DMS79 treated with DMSO at 0.1 percent for 48 hours (cell line): ENCODE data around the gene KIAA1328.
"Not testable (repeated sequence)": the region's sequence is repeated elsewhere in the genome, so short reads cannot be mapped to it uniquely, and the experiment has no call there.

Source experiments
- DNase-seq: peaks from one replicate; lab custom pipeline; 2025; lab: John Stamatoyannopoulos, UW

KIAA1328 gene

DNA sequence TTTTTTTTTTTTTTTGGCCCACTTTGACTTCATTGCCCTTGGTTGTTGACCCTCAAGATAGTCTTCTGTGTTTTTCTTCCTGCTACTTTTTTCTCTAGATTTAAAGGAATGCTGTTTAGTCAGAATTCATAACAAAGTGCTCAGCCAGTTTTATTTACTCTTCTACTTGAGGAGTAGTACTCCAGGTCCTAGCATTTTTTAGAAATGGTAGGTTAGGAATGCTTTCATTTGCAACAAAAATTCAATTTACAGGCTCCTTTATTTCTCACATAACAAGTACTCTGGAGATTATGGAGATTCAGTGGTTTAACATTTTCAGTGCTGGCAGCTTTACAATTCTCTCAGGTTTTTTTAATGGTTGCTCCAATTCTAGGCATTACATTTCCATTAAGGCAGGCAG is 58.2 kb downstream of the KIAA1328 start:
- no peak for DNase-seq

DNA sequence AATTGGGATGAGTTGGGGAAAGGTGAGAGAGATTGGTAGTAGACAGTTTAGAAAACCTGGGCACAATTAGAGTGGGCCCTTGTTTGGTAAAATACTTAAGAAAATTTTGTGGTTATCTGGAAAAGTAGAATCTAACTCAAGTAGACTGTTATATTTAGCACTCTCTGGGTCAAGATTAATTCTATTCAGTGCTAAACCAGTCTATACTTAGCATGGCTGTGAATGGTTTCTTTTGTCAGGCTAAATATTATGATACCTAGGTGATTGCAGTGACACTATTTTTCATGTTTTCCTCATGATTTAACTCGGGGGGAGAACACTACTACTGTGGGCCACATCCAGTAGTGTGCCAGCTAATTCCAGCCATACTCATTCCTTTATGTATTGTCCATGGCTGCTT is 58.9 kb downstream of the KIAA1328 start:
- no peak for DNase-seq

DNA sequence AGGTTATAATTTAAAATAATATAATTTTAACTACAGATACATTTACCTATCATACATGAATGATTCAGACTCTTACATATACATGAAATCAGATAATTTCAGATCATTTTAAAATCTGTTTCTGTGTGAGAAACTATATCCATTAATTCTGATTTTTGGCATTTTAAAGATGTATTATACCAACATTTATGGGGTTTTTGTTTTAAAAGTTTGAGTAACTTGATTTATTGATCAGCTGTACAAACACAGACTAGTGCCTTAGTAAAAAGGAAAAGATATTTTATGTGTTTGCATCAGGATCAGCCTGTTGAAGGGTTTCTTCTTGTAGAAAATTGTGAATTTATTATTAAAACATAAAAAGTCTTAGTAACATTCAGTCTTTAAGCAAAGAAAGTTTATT is 59.9 kb downstream of the KIAA1328 start:
- DNase-seq: no peak

DNA sequence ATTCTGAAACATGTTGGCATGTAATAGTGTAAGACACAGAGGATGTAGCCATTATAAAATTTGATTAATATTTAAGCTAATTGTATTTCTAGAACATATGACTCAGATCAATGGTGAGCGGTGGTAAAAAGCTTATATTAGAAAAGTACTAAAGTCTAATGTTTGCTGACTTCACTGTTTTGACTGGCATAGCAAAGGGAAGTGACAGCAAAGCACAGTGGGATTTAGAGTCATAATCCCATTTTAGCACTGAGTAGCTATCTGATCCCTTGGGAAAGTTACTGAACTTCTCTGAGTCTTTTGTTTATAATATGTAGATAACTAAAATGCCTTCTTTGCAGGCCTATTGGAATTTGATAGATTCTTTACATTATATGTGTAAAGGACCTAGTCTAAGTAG is 60.4 kb downstream of the KIAA1328 start:
- DNase-seq: no peak

DNA sequence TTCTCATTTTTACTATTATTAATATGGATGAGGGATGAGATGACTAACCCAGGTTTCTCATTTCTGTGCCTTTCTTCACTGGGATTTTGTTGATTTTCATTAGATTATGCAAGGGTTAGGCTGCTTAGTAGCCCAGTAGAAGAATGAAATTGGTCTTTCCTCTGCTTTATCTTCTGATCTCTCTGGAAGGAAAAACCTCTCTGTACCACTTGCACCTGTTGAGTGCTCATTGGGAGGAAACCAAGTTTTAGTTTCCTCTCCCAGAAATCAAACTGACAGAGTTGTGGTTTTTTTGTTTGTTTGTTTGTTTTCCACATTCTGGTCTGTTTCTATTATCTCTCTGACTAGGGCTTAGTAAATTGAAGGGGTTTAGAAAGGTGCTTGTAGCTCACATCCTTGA is 60.8 kb downstream of the KIAA1328 start:
- DNase-seq: no peak

DNA sequence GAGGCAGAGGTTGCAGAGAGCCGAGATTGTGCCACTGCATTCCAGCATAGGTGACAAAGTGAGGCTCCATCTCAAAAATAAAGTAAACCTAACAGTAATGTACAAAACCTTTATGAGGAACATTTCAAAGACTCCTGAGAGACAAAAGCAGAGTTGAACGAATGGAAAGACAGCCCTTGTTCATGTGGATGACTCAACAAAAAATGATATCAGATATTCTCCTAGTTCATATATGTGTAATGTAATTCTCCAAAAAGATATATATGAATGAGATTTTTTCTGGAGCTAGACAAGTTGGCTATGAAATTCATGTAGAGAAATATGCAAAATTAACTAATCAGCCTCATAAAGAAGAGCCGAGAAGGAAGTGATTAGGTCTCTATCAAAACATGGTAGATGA is 61.7 kb downstream of the KIAA1328 start:
- DNase-seq: no peak

DNA sequence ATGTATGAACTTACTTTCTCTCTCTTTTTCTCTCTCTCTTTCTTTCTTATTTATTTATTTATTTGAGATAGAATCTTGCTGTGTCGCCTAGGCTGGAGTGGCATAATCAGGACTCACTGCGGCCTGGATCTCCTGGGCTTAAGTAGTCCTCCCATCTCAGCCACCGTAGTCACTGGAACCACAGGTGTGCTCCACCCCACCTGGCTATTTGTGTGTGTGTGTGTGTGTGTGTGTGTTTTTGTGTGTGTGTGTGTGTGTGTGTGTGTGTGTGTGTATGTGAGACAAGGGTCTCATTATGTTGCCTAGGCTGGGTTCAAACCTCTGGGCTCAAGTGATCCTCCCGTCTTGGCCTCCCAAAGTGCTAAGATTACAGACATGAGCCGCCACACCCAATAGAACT is 64.3 kb downstream of the KIAA1328 start:
- DNase-seq: no peak

DNA sequence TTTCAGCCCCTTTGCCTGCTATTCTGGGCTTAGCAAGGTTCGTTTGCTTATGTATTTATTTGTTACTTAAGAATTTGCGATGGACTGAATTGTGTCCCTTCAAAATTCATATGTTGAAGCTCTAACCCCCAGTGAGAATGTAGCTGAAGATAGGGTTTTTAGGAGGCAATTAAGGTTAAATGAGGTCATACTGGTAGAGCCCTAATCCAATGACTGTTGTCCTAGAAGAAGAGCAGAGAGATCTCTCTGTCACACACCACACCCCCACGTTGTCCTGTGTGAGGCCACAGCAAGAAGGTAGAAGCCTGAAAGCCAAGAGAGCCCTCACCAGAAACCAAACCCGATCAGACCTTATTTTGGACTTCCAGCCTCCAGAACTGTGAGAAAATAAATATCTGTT is 66.7 kb downstream of the KIAA1328 start:
- DNase-seq: no peak

DNA sequence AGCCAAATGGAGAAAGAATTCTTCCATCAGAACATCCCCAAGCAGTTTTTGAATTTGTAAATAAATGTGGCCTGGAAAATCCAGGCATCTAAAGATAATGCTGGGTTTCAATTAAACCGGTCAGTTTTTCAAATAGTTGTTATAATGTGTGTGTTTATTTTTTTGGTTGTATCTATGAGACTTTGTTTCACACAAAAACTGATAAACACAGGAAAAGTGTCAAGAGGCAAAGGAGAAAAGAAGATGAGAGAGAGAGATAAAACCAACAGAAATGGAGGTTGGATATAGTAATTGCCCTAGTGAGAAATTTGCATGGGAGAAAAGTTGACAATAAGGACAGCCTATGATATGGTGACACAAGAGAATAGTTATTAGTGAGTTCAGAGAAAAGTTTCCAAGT is 68.3 kb downstream of the KIAA1328 start:
- no peak for DNase-seq

DNA sequence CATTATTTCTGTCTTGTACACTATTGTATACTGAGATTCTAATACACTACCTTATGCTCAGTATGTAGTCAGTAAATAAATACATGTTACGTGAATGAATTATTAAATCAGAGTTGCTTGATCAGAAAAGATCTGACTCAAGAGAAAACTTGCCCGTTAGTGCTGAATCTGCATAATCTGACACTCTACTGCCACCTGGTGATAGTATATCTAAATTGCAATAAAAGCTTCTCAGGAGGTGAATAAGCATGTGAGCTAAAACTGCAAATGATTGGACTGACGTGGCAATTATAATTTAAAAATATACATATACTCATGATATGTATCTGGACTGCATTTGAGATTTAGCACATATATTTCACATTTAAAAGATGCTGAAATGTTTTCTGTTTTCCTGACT is 70.4 kb downstream of the KIAA1328 start:
- DNase-seq: no peak

DNA sequence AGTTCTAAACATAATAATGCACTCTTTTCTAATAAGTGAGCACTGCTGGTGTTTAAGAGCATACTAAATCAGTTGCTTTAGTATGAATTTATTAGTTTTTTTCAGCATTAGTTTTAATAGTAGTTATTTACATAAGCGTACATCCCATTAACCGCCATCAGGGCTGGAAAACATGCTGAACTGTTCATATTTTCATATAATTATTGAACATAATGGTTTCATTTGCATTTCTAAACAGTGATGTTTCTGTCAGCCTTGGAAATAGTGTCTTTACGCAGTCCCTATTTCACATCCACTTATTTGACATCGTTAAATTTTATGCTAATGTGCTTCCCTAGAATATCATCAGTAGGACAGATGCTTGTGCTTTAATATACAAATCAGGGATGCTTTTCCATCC is 71.5 kb downstream of the KIAA1328 start:
- no peak for DNase-seq

DNA sequence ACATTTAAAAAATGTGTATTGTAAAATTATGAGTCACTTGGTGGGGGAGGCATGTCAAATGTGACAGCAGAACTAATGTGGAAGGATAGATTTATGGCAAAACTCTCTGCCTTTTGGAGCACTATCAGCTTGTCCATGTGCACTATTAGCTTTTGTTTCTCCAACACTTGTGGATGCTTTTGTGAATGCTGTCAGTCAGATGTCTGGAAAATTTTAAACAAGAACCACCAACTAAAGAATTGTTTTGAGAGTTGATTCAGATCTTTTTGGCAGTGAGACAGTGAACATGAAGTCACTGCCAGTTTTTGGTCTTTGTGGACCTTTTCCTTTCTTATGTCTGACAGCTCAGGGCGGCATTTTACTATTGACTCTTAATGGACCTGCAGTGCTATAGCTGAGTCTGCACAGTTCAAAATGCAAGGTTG is 72.4 kb downstream of the KIAA1328 start:
- no peak for DNase-seq

DNA sequence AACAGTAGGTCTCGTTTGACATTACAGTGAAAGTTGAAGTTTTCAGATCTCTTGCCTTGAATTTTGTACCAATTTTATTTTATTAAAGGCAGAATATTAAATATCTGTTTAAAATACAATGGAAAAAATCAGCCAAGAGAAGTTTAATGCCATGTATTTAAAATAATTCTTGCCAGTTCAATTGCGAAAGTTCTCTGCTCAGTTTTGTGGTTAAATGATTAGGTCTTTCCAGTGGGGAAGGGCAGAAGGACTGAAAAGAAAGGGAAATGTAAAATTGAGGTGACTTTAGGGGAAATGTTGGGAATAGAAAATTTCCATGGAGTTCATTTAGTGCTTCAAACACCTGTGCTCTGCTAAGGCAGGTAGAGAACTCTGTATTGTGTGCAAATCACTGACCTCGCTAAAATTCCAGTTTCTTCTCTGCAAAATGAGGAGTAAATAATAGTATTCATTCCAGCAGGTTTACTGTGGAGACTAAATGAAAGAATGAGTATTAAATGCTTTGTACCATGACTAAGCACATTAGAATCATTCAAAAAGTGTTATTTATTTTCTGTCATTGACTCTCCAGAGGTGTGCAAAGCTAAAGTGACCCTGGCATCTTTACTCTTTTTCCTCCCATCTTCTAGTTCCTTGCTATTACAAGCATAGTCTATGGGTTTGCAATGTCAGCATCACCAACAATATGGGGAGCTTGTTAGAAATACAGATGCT is 74.4 kb downstream of the KIAA1328 start:
- no peak for DNase-seq

DNA sequence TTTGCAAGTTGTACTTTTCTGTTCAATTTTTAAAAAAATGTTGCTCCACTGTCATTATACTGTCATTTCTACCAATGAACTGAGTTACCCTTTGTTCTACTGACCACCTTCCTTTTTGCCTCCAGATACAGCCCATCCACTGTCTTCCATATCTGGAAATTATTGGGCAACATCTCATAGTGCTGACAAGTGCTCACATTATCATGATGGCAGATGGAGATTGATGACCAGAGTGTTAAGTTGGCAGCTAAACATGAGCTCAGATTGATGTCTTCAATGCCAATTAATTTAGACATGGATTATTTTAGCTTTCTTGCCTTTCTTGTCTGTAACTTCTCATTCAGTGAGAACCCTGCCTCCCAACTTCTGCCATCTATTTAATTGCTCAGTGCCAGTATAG is 76.6 kb downstream of the KIAA1328 start:
- DNase-seq: no peak

DNA sequence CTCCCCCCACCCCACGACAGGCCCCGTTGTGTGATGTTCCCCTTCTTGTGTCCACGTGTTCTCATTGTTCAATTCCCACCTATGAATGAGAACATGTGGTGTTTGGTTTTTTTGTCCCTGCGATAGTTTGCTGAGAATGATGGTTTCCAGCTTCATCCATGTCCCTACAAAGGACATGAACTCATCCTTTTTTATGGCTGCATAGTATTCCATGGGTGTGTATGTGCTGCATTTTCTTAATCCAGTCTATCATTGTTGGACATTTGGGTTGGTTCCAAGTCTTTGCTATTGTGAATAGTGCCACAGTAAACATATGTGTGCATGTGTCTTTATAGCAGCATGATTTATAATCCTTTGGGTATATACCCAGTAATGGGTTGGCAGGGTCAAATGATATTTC is 80.4 kb downstream of the KIAA1328 start:
- DNase-seq: not testable (repeated sequence)

DNA sequence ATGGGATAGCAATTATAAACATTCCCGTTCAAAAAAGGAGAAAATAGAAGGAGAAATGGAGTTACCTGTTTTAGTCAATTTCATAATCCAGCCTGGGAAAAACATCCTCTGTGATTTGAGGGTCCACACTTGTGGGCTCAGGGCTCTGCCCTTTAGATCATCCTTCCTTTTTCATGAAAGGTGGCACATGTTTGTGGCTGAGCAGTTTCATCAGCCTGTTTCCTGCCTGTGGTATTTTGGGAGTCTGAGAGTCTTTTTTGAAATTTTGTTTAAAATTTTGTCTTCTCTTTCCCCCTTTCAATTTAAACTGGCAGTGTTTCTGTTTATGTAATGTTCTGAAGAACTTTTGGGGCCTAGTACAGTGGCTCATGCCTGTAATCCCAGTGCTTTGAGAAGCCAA is 84.0 kb downstream of the KIAA1328 start:
- DNase-seq: no peak

DNA sequence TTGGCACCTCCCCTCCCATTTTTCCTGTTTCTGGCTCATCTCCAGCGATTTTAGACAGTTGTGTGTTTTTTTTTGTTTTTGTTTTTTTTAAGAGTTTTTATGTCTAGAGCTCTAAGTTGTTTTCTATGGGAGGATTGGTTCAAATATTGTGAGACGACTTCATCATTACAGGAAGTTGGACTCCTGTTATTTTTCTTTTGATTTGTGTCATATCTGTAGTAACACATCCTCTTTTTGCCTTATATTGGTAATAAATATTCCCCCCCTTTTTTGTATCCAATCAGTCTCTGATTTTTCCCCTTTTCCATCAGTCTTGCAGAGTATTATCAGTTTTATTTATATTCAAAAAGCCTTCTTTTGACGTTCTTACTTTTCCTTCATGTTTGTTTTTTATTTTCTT is 89.0 kb downstream of the KIAA1328 start:
- no peak for DNase-seq

DNA sequence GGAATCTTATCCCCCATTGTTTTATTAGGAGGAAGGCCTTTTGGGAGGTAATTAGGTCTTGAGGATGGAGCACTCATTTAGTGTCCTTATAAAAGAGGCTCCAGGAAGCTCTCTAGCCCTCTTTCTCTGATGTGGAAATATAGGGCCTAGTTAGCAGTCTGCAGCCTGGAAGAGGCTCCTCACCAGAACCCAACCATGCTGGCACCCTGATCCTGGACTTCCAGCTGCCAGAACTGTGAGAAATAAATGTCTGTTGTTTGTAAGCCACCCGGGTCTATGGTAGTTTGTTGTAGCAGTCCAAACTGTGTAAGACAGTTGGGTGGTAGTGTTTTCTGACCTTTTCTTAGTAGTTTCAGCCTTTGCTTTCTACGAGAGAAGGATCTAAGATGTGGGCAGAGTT is 100.7 kb downstream of the KIAA1328 start:
- no peak for DNase-seq

DNA sequence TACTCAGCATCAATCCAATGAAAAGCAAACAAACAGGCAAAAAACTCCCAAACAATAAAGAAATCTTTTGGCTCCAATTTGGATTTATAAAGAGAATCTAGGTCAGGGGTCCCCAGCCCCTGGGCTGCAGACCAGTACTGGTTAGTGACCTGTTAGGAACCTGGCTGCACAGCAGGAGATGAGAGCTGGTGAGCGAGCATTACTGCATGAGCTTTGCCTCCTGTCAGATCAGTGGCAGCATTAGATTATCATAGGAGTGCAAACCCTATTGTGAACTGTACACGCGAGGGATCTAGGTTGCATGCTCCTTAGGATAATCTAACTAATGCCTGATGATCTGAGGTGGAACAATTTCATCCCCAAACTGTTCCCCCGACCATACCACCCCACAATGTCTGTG is 102.2 kb downstream of the KIAA1328 start:
- DNase-seq: no peak

DNA sequence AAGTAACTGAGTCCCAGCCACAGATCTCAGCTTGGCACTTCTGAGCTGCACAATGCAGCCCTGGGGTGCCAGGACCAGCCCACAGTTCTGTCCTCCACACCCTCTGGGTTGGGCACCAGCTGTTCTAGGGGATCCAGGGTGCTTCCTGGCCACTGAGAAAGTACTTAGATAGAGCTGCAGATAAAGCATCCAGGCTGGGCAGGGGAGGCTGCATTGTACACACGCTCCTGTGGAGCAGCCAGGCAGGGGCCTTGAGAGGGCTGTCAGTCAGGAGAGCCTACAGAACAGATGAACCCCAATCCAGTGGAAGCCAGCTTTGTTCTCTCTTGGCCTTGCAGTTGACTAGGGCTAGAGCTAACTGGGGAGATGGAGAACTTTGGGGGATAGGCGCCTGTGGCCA is 104.6 kb downstream of the KIAA1328 start:
- no peak for DNase-seq

DNA sequence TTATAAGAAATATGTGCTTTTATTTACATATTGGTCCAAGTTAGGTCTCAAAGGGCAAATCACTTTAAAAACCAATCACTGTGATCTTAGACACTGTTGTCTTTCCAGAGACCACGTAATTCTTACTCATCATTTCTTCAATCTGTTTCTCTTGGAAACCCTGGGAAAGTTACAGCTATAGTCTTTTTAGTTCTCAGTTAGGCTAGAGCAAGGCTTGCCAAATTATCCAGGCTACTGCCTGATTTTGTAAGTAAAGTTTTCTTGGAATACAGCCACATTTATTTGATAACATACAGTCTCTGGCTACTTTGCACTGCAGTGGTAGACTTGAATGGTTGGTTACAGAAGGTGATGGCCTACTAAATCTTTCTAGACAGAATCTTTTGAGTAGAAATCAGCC is 106.0 kb downstream of the KIAA1328 start:
- DNase-seq: no peak

DNA sequence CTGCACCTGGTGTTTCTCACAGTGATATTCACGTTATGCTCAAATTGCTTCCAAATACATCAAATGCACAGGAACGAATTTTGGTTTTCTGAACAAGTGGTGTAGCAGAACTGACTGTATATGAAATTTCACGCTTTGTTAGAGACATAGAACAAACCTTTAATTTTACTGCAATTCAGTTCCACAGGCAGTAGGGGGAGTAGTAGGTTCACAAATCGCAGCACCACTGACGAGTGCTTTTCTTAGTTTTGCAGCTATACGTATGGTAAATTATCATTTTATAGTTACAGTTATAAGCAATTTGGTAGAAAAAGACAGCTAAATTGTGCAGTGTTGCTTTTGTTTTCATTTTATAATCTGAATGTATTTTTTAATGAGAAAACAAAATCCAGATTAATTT is 113.3 kb downstream of the KIAA1328 start:
- no peak for DNase-seq

DNA sequence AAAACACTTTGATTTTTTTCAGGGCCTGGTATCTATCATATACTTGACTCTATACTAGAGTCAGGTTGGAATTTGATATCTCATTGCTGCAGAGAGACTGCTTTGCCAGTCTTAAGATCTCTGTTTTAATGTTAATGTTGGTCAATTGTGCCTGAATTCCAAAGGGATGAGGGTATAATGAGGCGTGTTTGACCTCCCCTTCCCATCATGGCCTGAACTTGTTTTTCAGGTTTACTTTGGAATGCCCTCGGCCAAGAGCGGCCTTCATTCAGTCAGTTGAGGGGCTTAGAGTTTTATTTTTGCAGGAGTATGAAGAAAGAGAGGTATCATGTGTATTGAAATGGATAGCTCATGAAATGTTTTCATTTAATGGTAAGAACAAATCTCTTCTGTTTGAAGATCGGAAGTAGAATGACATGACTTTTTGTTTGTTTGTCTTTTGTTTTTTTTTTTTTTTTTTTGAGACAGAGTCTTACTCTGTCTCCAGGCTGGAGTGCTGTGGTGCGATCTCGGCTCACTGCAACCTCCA is 119.0 kb downstream of the KIAA1328 start:
- DNase-seq: no peak

DNA sequence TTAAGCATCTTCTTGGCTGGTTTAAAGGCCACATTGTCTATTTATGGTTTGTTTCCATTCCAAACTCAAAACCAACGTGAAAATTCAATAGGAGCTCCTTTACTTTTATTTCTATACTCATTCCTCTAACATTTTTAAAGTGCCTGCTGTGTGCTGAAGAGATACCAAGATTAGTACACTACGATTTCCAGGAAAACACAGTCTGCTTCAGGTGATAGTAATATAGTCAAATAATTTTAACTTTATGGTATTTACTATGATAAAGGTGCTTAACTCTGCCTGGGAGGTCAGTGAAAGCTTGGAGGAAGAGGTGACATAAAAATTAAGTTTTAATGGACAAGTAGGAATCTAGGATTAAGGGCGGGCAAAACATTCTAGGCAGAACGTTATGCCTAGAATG is 121.4 kb downstream of the KIAA1328 start:
- no peak for DNase-seq
